ENCODE data around the gene SATB1.

Gene SATB1

DNA sequence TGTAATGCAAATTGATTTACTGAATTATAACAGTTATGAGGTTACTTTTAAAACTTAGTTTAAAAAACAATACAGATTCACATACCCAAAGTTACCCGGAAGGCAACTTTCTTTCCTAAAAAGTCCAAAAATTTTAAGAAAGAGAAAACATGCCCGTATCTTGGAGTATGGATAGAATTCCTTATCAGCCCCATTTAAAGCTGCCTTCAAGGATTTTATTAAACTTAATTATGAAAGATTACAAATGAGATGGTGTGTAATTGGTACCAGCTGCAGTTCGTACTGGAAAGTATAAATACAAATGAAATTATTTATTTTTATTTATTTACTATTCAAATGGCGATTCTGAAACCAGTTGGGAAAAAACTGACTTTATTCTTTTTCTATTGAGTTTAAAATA, 39.4 kb downstream of the SATB1 start:
- Histone ChIP-seq H3K27ac (no peak overlapping the region), H3K36me3 (ENCODE audit: insufficient read depth, low read length) (no peaks in the 10 kb centered on the region), H3K9me3 (ENCODE audit: low read depth, low read length) (no peaks in the 10 kb centered on the region), H3K4me3 (no peak overlapping the region), H3K9ac (ENCODE audit: insufficient read length) (no peak overlapping the region)
- TF ChIP-seq POLR2AphosphoS5 (IDR thresholded peaks at IDR 0.05; ENCODE audit: borderline replicate concordance, low read depth, low read length), result no peak
- no peak for TF ChIP-seq FOXP2 (optimal IDR thresholded peaks at IDR 0.05; ENCODE audit: control extremely low read depth, extremely low read length, insufficient read depth)
- TF ChIP-seq EZH2 (IDR thresholded peaks at IDR 0.05), result no peak
- DNase-seq (ENCODE audit: low read depth, low spot score), result no peak

DNA sequence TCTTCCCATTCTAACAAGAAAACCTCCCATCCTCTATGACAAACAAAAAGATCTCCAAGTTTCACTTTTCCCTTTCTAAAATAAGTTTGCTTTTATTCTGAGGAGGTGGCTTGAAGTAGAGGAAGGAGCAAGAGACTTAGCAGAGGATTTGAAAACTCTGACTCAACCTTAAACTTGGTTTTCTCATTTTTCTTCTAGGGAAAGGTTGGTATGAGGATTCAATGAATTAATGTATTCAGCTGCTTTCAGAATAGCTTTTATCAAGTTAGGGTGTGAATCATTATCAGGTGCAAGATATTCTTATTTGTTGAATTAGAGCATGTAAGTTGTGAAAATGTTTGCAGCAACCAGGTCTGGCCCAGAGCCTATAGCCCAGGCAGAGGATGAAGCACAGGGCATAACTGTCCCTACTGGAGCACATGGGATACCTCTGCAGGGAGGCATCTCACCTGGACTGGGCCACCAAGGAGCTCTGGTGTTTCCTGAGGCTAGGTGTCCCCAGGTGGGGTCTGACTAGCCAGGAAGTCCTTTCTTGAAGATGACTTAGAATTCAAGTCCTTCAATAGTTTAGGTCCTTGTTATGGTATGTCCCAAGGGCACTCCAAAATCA, 42.3 kb downstream of the SATB1 start:
- no peaks in the 10 kb centered on the region for H3K36me3 ChIP-seq (ENCODE audit: insufficient read depth, low read length)

GRCh38 chr3:18379647-18380046, 45.5 kb downstream of the SATB1 start:
- TF ChIP-seq FOXP2 (optimal IDR thresholded peaks at IDR 0.05; ENCODE audit: control extremely low read depth, extremely low read length, insufficient read depth) (no peak), POLR2AphosphoS5 (IDR thresholded peaks at IDR 0.05; ENCODE audit: borderline replicate concordance, low read depth, low read length) (no peak), EZH2 (IDR thresholded peaks at IDR 0.05) (no peak)
- no peaks in the 10 kb centered on the region for H3K36me3 ChIP-seq (ENCODE audit: insufficient read depth, low read length)
- no peak for DNase-seq (ENCODE audit: low read depth, low spot score)
- no peak overlapping the region for H3K27ac ChIP-seq
- H3K9me3 ChIP-seq (ENCODE audit: low read depth, low read length), result no peaks in the 10 kb centered on the region
- H3K9ac ChIP-seq (ENCODE audit: insufficient read length), result no peak overlapping the region
- H3K4me3 ChIP-seq, result no peak overlapping the region

More for the DNA sequence above, 42.3 kb downstream of the SATB1 start:
- no peaks in the 10 kb centered on the region for H3K9me3 ChIP-seq (ENCODE audit: low read depth, low read length)
- H3K27ac ChIP-seq, result no peak overlapping the region
- H3K4me3 ChIP-seq, result no peak overlapping the region
- no peak for DNase-seq (ENCODE audit: low read depth, low spot score)
- TF ChIP-seq EZH2 (IDR thresholded peaks at IDR 0.05) (no peak), FOXP2 (optimal IDR thresholded peaks at IDR 0.05; ENCODE audit: control extremely low read depth, extremely low read length, insufficient read depth) (no peak), POLR2AphosphoS5 (IDR thresholded peaks at IDR 0.05; ENCODE audit: borderline replicate concordance, low read depth, low read length) (no peak)
- no peak overlapping the region for H3K9ac ChIP-seq (ENCODE audit: insufficient read length)

DNA sequence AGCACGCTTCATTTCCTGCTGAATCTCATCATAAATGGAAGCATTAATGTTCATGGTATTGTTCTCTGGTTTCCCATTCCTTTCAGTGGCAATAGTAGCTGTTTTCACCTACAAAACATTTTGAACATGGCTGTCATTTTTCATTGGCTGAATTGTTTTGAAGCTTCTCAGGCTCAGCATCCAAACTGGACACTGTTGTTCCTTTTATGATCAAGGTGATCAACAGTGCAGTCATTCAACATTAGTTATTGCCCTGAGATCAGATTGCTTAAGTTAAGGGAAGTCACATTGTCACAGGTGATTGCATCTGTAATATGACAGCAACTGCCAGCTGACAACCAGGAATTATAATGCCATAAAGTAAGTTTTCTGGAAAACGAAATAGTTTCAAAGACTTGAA, 46.9 kb downstream of the SATB1 start:
- Histone ChIP-seq H3K36me3 (ENCODE audit: insufficient read depth, low read length) (no peaks in the 10 kb centered on the region), H3K4me3 (no peak overlapping the region), H3K27ac (no peak overlapping the region), H3K9ac (ENCODE audit: insufficient read length) (no peak overlapping the region), H3K9me3 (ENCODE audit: low read depth, low read length) (no peaks in the 10 kb centered on the region)
- DNase-seq (ENCODE audit: low read depth, low spot score), result no peak
- no peak for TF ChIP-seq EZH2 (IDR thresholded peaks at IDR 0.05)

DNA sequence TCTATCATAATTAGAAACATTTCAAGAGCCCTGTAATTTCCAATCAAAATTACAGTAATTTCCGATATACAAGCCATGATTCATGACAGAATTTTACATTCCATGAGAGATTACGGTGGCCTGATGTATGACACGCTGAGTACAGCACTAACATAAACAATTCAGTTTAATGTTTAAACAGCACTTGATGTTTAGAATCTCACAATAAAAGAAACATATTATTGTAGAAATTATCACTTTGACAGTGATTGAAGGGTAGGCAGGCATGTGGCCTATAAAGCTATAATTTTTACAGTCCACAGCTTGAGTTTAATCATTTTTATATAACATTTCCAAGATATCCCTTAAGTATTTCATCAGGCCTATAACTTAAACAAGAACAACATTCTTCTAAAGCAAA, 48.5 kb downstream of the SATB1 start:
- no peak overlapping the region for H3K27ac ChIP-seq
- DNase-seq (ENCODE audit: low read depth, low spot score), result no peak
- no peaks in the 10 kb centered on the region for H3K36me3 ChIP-seq (ENCODE audit: insufficient read depth, low read length)
- no peak overlapping the region for H3K9ac ChIP-seq (ENCODE audit: insufficient read length)
- no peaks in the 10 kb centered on the region for H3K9me3 ChIP-seq (ENCODE audit: low read depth, low read length)
- no peak for TF ChIP-seq POLR2AphosphoS5 (IDR thresholded peaks at IDR 0.05; ENCODE audit: borderline replicate concordance, low read depth, low read length)
- TF ChIP-seq EZH2 (IDR thresholded peaks at IDR 0.05), result no peak
- TF ChIP-seq FOXP2 (optimal IDR thresholded peaks at IDR 0.05; ENCODE audit: control extremely low read depth, extremely low read length, insufficient read depth), result no peak
- H3K4me3 ChIP-seq, result no peak overlapping the region

DNA sequence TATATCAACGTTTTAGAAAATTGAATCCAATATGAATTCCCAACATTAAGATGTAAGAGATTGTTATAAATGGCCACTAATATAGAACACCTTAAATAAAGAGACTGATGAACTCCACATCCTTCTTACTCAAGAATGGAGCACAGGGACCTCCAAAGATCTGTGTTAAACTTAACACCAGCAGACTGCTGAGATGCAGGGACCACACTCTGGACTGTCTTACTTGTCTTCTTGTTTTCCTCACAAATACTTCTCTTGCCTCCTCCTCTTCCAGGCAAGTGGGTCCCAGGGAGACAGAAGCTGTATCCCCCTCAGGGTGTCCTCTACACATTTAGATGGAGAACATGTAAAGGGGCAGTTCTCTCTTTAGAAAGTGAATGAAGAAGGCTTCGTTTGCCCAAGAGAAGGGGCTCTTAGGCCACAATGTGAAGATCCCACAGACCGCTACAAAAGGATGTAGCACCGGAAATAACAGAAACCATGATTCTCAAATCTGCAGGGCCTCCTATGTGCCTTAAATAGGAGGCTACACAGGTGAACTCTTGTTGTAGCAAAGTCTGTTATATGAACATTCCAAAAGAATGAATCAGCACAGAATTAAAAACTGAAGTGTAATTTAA, 52.2 kb downstream of the SATB1 start:
- DNase-seq (ENCODE audit: low read depth, low spot score), result no peak
- H3K9ac ChIP-seq (ENCODE audit: insufficient read length), result no peak overlapping the region
- no peaks in the 10 kb centered on the region for H3K36me3 ChIP-seq (ENCODE audit: insufficient read depth, low read length)
- no peaks in the 10 kb centered on the region for H3K9me3 ChIP-seq (ENCODE audit: low read depth, low read length)
- no peak overlapping the region for H3K4me3 ChIP-seq
- H3K27ac ChIP-seq, result no peak overlapping the region
- TF ChIP-seq POLR2AphosphoS5 (IDR thresholded peaks at IDR 0.05; ENCODE audit: borderline replicate concordance, low read depth, low read length) (no peak), EZH2 (IDR thresholded peaks at IDR 0.05) (no peak), FOXP2 (optimal IDR thresholded peaks at IDR 0.05; ENCODE audit: control extremely low read depth, extremely low read length, insufficient read depth) (no peak)

DNA sequence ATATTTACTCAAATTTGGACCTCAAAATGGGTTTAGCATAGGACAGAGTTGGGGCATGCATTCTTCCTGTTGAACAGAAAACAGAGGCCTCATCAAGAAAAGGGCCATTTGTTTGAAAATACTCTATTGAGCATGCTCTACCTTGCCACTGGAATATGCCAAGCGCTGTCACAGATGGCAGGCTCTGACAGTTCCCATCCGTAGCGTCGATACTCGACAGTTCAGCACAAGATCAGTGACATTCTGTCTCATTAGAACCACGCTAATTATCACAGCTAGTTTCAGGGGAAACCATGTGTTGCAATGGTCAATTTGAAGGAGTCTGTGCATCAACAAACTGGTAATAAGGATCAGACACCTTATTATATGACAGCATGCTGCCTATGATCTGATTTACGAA, 54.5 kb downstream of the SATB1 start:
- H3K27ac ChIP-seq, result no peak overlapping the region
- no peak overlapping the region for H3K9ac ChIP-seq (ENCODE audit: insufficient read length)
- no peaks in the 10 kb centered on the region for H3K9me3 ChIP-seq (ENCODE audit: low read depth, low read length)
- DNase-seq (ENCODE audit: low read depth, low spot score), result no peak
- no peak overlapping the region for H3K4me3 ChIP-seq
- no peak for TF ChIP-seq EZH2 (IDR thresholded peaks at IDR 0.05)
- no peak for TF ChIP-seq POLR2AphosphoS5 (IDR thresholded peaks at IDR 0.05; ENCODE audit: borderline replicate concordance, low read depth, low read length)
- no peak for TF ChIP-seq FOXP2 (optimal IDR thresholded peaks at IDR 0.05; ENCODE audit: control extremely low read depth, extremely low read length, insufficient read depth)
- no peaks in the 10 kb centered on the region for H3K36me3 ChIP-seq (ENCODE audit: insufficient read depth, low read length)

GRCh38 chr3:18369551-18370185, 55.5 kb downstream of the SATB1 start:
- Histone ChIP-seq H3K4me3 (peak overlapping the region; percentile 65), H3K27ac (no peak overlapping the region), H3K9ac (ENCODE audit: insufficient read length) (no peak overlapping the region), H3K9me3 (ENCODE audit: low read depth, low read length) (no peaks in the 10 kb centered on the region), H3K36me3 (ENCODE audit: insufficient read depth, low read length) (no peaks in the 10 kb centered on the region)
- no peak for DNase-seq (ENCODE audit: low read depth, low spot score)
- TF ChIP-seq FOXP2 (optimal IDR thresholded peaks at IDR 0.05; ENCODE audit: control extremely low read depth, extremely low read length, insufficient read depth), result no peak
- TF ChIP-seq POLR2AphosphoS5 (IDR thresholded peaks at IDR 0.05; ENCODE audit: borderline replicate concordance, low read depth, low read length), result no peak; the same call in 1 of the 2 replicates
- TF ChIP-seq EZH2 (IDR thresholded peaks at IDR 0.05), result no peak
